Thyroid gland (tissue), 4 donors: ENCODE results near the gene ERG.

ENCODE experiments used
- POLR2A ChIP-seq, 2 donors: fragments of 450-650 bp; IDR thresholded peaks; one replicate each; pipeline ENCODE4 v1.6.1; 2017; ENCODE audit warnings: antibody characterized with exemption in 2 of 2, mild to moderate bottlenecking in 2 of 2, moderate library complexity in 1 of 2
- TF ChIP-seq, protein P1 (sequence below), 6 experiments: fragments of 200-600 bp in 3 of 6; fragments of 450-650 bp in 3 of 6; sonication (generic) in 3 of 6; IDR thresholded peaks; one replicate each; pipeline ENCODE4 v1.5.1; 2016 to 2019; ENCODE audit warnings: antibody characterized with exemption in 6 of 6, mild to moderate bottlenecking in 2 of 6, inconsistent platforms in 1 of 6, moderate library complexity in 1 of 6

DNA sequence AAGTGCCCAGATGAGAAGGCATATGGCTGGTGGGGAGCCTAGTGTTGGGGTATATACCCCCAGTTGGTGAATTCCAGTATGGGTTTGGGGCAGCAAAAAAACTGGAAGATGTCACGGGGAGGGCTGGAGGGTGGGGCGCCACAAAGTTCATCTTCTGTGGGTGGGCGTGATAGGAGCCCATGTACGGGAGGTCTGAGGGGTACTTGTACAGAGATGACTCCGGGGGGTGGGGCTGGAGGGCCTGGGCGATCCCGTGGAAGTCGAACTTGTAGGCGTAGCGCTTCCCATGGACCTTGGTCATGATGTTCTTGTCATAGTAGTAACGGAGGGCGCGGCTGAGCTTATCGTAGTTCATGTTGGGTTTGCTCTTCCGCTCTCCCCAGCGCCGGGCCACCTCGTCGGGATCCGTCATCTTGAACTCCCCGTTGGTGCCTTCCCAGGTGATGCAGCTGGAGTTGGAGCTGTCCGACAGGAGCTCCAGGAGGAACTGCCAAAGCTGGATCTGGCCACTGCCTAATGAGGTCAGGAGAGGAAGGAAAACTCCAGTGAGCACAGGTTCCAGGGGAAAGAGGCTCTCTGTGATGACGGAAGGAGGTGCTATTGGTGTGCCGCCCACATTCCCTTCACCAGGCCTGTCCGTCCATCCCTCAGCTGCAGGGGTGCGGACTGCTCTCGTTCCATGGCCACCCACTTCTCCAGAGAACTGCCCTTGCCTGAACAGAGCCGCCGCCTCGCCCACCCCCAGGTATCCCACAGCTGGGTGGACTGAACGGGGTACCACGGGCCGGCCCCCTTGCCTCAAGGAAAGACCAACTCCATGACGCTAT lies 114.7 kb downstream of the ERG start:
- TF ChIP-seq POLR2A (IDR thresholded peaks at IDR 0.05): no peak
- TF ChIP-seq, protein P1, sequence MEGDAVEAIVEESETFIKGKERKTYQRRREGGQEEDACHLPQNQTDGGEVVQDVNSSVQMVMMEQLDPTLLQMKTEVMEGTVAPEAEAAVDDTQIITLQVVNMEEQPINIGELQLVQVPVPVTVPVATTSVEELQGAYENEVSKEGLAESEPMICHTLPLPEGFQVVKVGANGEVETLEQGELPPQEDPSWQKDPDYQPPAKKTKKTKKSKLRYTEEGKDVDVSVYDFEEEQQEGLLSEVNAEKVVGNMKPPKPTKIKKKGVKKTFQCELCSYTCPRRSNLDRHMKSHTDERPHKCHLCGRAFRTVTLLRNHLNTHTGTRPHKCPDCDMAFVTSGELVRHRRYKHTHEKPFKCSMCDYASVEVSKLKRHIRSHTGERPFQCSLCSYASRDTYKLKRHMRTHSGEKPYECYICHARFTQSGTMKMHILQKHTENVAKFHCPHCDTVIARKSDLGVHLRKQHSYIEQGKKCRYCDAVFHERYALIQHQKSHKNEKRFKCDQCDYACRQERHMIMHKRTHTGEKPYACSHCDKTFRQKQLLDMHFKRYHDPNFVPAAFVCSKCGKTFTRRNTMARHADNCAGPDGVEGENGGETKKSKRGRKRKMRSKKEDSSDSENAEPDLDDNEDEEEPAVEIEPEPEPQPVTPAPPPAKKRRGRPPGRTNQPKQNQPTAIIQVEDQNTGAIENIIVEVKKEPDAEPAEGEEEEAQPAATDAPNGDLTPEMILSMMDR (IDR thresholded peaks at IDR 0.05): no peak
